NCI-H345 treated with DMSO at 0.1 percent for 48 hours (cell line): ENCODE data around the gene RRP36.
"Not testable (repeated sequence)": the region's sequence is repeated elsewhere in the genome, so short reads cannot be mapped to it uniquely, and the experiment has no call there.

Experiments
- DNase-seq: peaks from one replicate; lab custom pipeline; 2025; ENCODE audit not compliant: unreplicated experiment; lab: John Stamatoyannopoulos, UW

Gene RRP36

GRCh38 chr6:43036712-43037111, 15.3 kb downstream of the RRP36 start:
- no peak for DNase-seq

- DNase-seq, result no peak
These were observed 15.8 kb downstream of the RRP36 start for GRCh38 chr6:43037197-43037596.

- DNase-seq, result no peak
These were observed 16.3 kb downstream of the RRP36 start for GRCh38 chr6:43037706-43038105.

GRCh38 chr6:43038727-43039126, 17.3 kb downstream of the RRP36 start:
- no peak for DNase-seq

- DNase-seq, result no peak
These were observed 19.3 kb downstream of the RRP36 start for GRCh38 chr6:43040542-43041257.

GRCh38 chr6:43041475-43041874, 20.1 kb downstream of the RRP36 start:
- not testable (repeated sequence) for DNase-seq

- DNase-seq, result no peak
These were observed 21.9 kb downstream of the RRP36 start for GRCh38 chr6:43043310-43043709.

GRCh38 chr6:43045371-43045930, 24.0 kb downstream of the RRP36 start:
- DNase-seq, result no peak

GRCh38 chr6:43047998-43048397, 26.6 kb downstream of the RRP36 start:
- no peak for DNase-seq

GRCh38 chr6:43050981-43051380, 29.6 kb downstream of the RRP36 start:
- no peak for DNase-seq

GRCh38 chr6:43052225-43052841, 30.9 kb downstream of the RRP36 start:
- no peak for DNase-seq

- DNase-seq, result no peak
These were observed 31.6 kb downstream of the RRP36 start for GRCh38 chr6:43052842-43053544.

- peak; percentile 88 for DNase-seq
These were observed 32.3 kb downstream of the RRP36 start, which contains the start of gene CUL7 for GRCh38 chr6:43053545-43054205. Gene CUL7 (minus strand): TSS chr6:43053851. CDS start chr6:43052788, 1,063 bp downstream.

GRCh38 chr6:43054206-43054943, 33.0 kb downstream of the RRP36 start:
- no peak for DNase-seq

- DNase-seq, result no peak
These were observed 34.5 kb downstream of the RRP36 start for GRCh38 chr6:43055966-43056365.

- DNase-seq, result no peak
These were observed 37.1 kb downstream of the RRP36 start for GRCh38 chr6:43058531-43058930.

GRCh38 chr6:43059168-43060033, 38.0 kb downstream of the RRP36 start, which contains the start of the genes KLC4 and MRPL2:
Gene KLC4 (plus strand): TSS chr6:43059631. CDS start chr6:43061336, 1,705 bp downstream.
Gene MRPL2 (minus strand): TSS chr6:43059434. CDS start chr6:43059381, 53 bp downstream.
- DNase-seq, result peak; percentile 95

GRCh38 chr6:43060034-43060754, 38.8 kb downstream of the RRP36 start:
- DNase-seq, result peak; percentile 26
